ENCODE results near the gene GMPS. TPM values are rescaled to one million over a fixed set of nuclear protein-coding genes. Genes with fewer than 3 reads are reported as not detected.

The GMPS gene
- total RNA-seq, 4 donors from 2014 or later = 21.4 to 27.4 (median 27.2) TPM

- H3K27me3 ChIP-seq = no peaks in the 10 kb centered on the region
- DNase-seq (ENCODE audit: extremely low spot score) = no peak
- 100% methylated on average over 1 of the region's 1 CpG for WGBS
- intact Hi-C loops (cut with DNase I) = no loop called here
- no peaks in the 10 kb centered on the region for H3K4me1 ChIP-seq
- H3K27ac ChIP-seq (replicated peaks in 1 of 4) = no peak overlapping the region
- no peak overlapping the region for H3K4me3 ChIP-seq
- H3K36me3 ChIP-seq = no peaks in the 10 kb centered on the region
- H3K9me3 ChIP-seq = no peaks in the 10 kb centered on the region
- TF ChIP-seq, protein P1, sequence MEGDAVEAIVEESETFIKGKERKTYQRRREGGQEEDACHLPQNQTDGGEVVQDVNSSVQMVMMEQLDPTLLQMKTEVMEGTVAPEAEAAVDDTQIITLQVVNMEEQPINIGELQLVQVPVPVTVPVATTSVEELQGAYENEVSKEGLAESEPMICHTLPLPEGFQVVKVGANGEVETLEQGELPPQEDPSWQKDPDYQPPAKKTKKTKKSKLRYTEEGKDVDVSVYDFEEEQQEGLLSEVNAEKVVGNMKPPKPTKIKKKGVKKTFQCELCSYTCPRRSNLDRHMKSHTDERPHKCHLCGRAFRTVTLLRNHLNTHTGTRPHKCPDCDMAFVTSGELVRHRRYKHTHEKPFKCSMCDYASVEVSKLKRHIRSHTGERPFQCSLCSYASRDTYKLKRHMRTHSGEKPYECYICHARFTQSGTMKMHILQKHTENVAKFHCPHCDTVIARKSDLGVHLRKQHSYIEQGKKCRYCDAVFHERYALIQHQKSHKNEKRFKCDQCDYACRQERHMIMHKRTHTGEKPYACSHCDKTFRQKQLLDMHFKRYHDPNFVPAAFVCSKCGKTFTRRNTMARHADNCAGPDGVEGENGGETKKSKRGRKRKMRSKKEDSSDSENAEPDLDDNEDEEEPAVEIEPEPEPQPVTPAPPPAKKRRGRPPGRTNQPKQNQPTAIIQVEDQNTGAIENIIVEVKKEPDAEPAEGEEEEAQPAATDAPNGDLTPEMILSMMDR (IDR thresholded peaks at IDR 0.05) = no peak
- TF ChIP-seq EP300 (IDR thresholded peaks at IDR 0.05) (no peak), POLR2A (IDR thresholded peaks at IDR 0.05; ENCODE audit: low read depth) (no peak), POLR2AphosphoS5 (IDR thresholded peaks at IDR 0.05) (no peak)
These were observed 113.5 kb downstream of the GMPS start for GRCh38 chr3:155983834-155984474.

DNA sequence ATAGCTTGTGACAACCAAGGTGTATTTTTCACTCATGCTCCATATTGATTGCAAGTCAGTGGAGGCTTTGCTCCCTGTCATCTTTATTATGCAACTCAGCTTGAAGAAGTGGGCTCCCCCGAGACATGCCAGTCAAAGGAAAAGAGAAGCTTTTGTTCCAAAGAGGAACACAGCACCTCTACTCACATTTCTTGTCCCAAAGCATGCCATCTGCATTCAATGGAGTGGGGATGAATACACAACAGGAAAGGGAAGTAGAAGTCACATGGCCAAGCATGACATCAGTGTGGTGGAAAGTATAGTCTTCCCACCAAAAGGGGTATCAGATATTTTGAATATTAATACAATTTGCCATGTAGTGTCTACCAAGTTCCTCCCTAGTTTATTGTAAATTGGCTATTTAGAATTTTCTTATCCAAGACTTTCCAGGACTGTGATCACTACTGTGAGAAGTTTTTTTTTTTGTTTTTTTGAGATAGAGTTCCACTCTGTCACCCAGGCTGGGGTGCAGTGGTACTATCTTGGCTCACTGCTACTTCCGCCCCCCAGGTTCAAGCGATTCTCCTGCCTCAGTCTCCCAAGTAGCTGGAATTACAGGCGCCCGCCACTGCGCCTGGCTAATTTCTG lies 114.5 kb downstream of the GMPS start:
- no peaks in the 10 kb centered on the region for H3K36me3 ChIP-seq
- no peak overlapping the region for H3K4me3 ChIP-seq
- intact Hi-C loops (cut with DNase I) = no loop called here
- no peaks in the 10 kb centered on the region for H3K9me3 ChIP-seq
- no peak overlapping the region for H3K27ac ChIP-seq (replicated peaks in 1 of 4)
- no peaks in the 10 kb centered on the region for H3K4me1 ChIP-seq
- no peak for DNase-seq (ENCODE audit: extremely low spot score)
- H3K27me3 ChIP-seq = no peaks in the 10 kb centered on the region
- 90% methylated on average over 6 of the region's 6 CpGs for WGBS
- no peak for TF ChIP-seq POLR2A (IDR thresholded peaks at IDR 0.05; ENCODE audit: low read depth)
- TF ChIP-seq, protein P1 (IDR thresholded peaks at IDR 0.05) = no peak
- TF ChIP-seq POLR2AphosphoS5 (IDR thresholded peaks at IDR 0.05) = no peak
- TF ChIP-seq EP300 (IDR thresholded peaks at IDR 0.05) = no peak

GRCh38 chr3:155989536-155989935 lies 119.1 kb downstream of the GMPS start:
- TF ChIP-seq POLR2AphosphoS5 (IDR thresholded peaks at IDR 0.05) (no peak), EP300 (IDR thresholded peaks at IDR 0.05) (no peak), POLR2A (IDR thresholded peaks at IDR 0.05; ENCODE audit: low read depth) (no peak)
- TF ChIP-seq, protein P1 (IDR thresholded peaks at IDR 0.05) = no peak
- no peaks in the 10 kb centered on the region for H3K27me3 ChIP-seq

GRCh38 chr3:155991212-155991611 lies 120.8 kb downstream of the GMPS start:
- Histone ChIP-seq H3K36me3 (no peaks in the 10 kb centered on the region), H3K27ac (replicated peaks in 1 of 4) (no peak overlapping the region), H3K9me3 (no peaks in the 10 kb centered on the region), H3K4me3 (no peak overlapping the region), H3K27me3 (no peaks in the 10 kb centered on the region), H3K4me1 (peaks cover 0 to 7% (median 4%) of the 10 kb centered on the region in 4 donors)
- TF ChIP-seq POLR2AphosphoS5 (IDR thresholded peaks at IDR 0.05) (no peak), POLR2A (IDR thresholded peaks at IDR 0.05; ENCODE audit: low read depth) (no peak), EP300 (IDR thresholded peaks at IDR 0.05) (no peak)
- TF ChIP-seq, protein P1 (IDR thresholded peaks at IDR 0.05) = no peak
- WGBS = 39% methylated on average over 4 of the region's 4 CpGs
- no peak for DNase-seq (ENCODE audit: extremely low spot score)
- intact Hi-C loops (cut with DNase I) = no loop called here

More at GRCh38 chr3:155989536-155989935, 119.1 kb downstream of the GMPS start:
- H3K36me3 ChIP-seq = no peaks in the 10 kb centered on the region
- no peak overlapping the region for H3K4me3 ChIP-seq
- H3K4me1 ChIP-seq = peaks cover 0 to 7% (median 0%) of the 10 kb centered on the region in 4 donors
- no peak for DNase-seq (ENCODE audit: extremely low spot score)
- no peaks in the 10 kb centered on the region for H3K9me3 ChIP-seq
- intact Hi-C loops (cut with DNase I) = no loop called here
- no peak overlapping the region for H3K27ac ChIP-seq (replicated peaks in 1 of 4)

Measured in esophagus muscularis mucosa (tissue), 4 donors.